ENCODE measurements around the gene TMEM200B.
A peak's percentile ranks its signal among the peaks of the same experiment; 100 is the strongest.
"Not testable (repeated sequence)": the region's sequence is repeated elsewhere in the genome, so short reads cannot be mapped to it uniquely, and the experiment has no call there.

Gene TMEM200B

GRCh38 chr1:29156543-29157268 is 33.0 kb upstream of the TMEM200B start:
- TF ChIP-seq CTCF (IDR thresholded peaks at IDR 0.05; ENCODE audit: low read depth, low read length): no peak
- DNase-seq (ENCODE audit: low read depth in 2 of 2): peak; percentile 35 to 84
- H3K4me3 ChIP-seq (replicated peaks in 1 of 2; ENCODE audit: low read depth in 2 of 2, low read length in 2 of 2): no peak overlapping the region

GRCh38 chr1:29152046-29152805 is 28.5 kb upstream of the TMEM200B start:
- no peak for DNase-seq (ENCODE audit: low read depth in 2 of 2)
- TF ChIP-seq CTCF (IDR thresholded peaks at IDR 0.05; ENCODE audit: low read depth, low read length): no peak
- no peak overlapping the region for H3K4me3 ChIP-seq (replicated peaks in 1 of 2; ENCODE audit: low read depth in 2 of 2, low read length in 2 of 2)

- not testable (repeated sequence) for H3K4me3 ChIP-seq (replicated peaks in 1 of 2; ENCODE audit: low read depth in 2 of 2, low read length in 2 of 2); DNase-seq (ENCODE audit: low read depth in 2 of 2)
Observed at GRCh38 chr1:29150346-29150745, 26.6 kb upstream of the TMEM200B start.

- no peak for DNase-seq (ENCODE audit: low read depth in 2 of 2)
- TF ChIP-seq CTCF (IDR thresholded peaks at IDR 0.05; ENCODE audit: low read depth, low read length): no peak
- H3K4me3 ChIP-seq (replicated peaks in 1 of 2; ENCODE audit: low read depth in 2 of 2, low read length in 2 of 2): no peak overlapping the region
Observed at GRCh38 chr1:29148656-29149491, 25.2 kb upstream of the TMEM200B start.

- no peak for TF ChIP-seq CTCF (IDR thresholded peaks at IDR 0.05; ENCODE audit: low read depth, low read length)
- peak; percentile 75 to 90 for DNase-seq (ENCODE audit: low read depth in 2 of 2)
- H3K4me3 ChIP-seq (replicated peaks in 1 of 2; ENCODE audit: low read depth in 2 of 2, low read length in 2 of 2): no peak overlapping the region
Observed at GRCh38 chr1:29145739-29146437, 22.2 kb upstream of the TMEM200B start.

GRCh38 chr1:29144178-29144577 is 20.5 kb upstream of the TMEM200B start:
- TF ChIP-seq CTCF (IDR thresholded peaks at IDR 0.05; ENCODE audit: low read depth, low read length): no peak

More at GRCh38 chr1:29144178-29144577, 20.5 kb upstream of the TMEM200B start:
- no peak for DNase-seq (ENCODE audit: low read depth in 2 of 2)
- no peak overlapping the region for H3K4me3 ChIP-seq (replicated peaks in 1 of 2; ENCODE audit: low read depth in 2 of 2, low read length in 2 of 2)
